GM23248 (cell line): ENCODE measurements around the gene PPFIA2.

Experiments
- EZH2 ChIP-seq: fragments of 200-600 bp; sonication (generic); IDR thresholded peaks from 2 replicates; pipeline ENCODE4 v1.6.1; 2018; ENCODE audit warnings: antibody characterized with exemption, mild to moderate bottlenecking; ENCODE audit not compliant: insufficient read depth, poor library complexity, severe bottlenecking
- EZH2phosphoT487 ChIP-seq: fragments of 200-600 bp; sonication (generic); IDR thresholded peaks from 2 replicates; pipeline ENCODE4 v1.6.1; 2018; ENCODE audit warnings: antibody characterized with exemption, moderate library complexity, mild to moderate bottlenecking, low read depth; ENCODE audit not compliant: insufficient read depth

GRCh38 chr12:81800298-81801148, 41.4 kb upstream of the PPFIA2 start:
- no peak for TF ChIP-seq EZH2
- no peak for TF ChIP-seq EZH2phosphoT487
